ENCODE data around the gene ABHD2.
"Not testable (repeated sequence)": the region's sequence is repeated elsewhere in the genome, so short reads cannot be mapped to it uniquely, and the experiment has no call there.

The ABHD2 gene

DNA sequence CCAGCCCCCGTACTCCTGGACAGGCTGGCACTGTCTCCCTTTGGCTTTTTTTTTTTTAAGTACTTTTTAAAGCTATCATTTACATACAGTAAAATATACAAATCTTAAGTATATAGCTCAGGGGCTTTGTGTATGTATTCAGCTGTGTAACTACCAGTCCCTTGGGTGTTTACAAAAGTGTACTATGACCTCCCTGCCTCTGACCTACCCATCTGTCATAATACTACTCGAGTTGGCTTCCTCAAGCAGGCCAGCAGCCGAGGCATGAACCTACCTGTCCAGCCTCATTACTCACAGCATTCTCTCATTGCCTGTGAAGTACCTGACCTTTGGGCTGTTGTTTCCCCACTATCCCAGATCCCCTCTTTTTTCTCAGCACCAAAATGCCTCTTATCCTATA, 33.2 kb downstream of the ABHD2 start:
- no peak for DNase-seq

GRCh38 chr15:89122505-89123180, 34.4 kb downstream of the ABHD2 start:
- no peak for DNase-seq

- no peak for DNase-seq
Observed at GRCh38 chr15:89123181-89123525, 34.9 kb downstream of the ABHD2 start.

DNA sequence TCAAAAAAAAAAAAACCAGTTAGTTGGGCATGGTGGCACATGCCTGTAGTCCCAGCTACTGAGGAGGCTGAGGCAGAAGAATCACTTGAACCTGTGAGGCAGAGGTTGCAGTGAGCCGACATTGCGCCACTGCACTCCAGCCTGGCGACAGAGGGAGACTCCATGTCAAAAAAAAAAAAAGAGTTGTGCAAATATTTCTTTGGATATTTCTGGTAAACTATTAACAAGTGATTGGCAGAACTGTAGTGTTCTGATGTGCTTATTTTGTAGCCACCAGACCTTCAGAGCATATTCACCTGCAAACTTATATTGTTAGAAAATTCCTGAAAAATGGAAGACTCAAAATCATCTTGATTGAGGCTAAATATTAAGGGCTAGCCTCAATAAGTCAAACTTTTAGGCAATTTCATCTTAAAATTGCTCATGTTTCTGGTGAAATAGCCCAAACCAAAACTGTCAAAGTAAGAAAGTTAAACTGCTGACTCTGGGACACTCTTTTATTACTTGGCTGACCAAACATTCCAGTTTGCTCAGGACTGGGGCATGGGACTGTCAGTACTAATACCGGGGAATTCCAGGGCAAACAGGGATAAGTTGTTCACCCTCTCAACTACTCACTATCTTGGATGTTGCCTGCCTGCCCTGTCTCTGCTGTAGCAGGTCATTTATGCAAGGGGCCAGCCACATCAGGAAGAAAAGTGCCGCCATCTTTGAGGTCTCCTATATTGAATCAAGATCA, 37.0 kb downstream of the ABHD2 start:
- DNase-seq: no peak

DNA sequence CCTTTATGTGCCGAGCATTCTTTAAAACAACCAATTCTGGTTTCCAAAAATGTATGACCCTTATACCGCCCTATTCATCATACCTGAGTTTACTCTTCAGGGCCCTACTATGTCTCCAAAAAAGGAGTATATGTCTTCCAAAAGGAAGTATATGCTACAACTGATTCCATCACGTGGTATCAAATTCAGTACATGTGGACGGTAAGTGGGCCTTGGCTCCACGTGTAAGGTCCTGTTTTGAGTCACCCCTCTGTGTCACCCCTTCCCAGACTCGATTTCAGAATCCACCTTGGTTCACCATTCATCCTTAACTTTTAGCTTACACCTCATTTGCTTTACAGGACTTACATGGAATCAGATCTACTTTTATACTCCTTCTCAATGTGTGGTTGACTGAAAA, 37.8 kb downstream of the ABHD2 start:
- no peak for DNase-seq

DNA sequence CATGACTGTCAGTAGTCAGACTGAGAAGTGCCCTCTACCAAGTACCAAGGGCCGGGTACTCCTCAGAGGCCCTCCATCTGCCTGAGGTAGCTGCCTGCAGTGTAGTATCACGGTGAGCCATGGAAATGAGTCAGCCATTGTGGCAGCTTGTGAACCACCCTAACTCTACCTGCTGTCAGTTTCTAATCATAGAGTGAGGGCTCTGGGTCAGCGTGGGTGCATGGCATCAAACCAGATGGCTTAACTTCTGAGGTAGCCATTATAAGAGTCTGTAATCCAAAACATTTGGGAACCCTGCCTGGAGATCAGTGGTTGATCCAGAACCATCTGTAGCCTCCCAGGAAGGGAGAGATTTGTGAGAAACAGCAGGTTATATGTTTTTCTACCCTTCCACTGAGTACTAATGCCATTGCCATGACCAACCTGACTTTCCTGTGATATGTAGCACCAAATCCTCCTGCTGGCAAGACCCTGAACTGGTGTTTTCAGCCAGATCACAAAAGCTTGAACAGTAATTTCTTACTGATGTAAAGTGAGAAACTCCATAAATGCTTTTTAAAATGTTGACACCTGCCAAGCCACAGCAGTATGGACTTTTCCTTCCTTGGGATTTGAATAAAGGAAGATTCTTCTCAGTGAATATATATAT, 38.9 kb downstream of the ABHD2 start:
- peak in 1 of 2 experiments; percentile 58 for DNase-seq

GRCh38 chr15:89128320-89129122, 40.3 kb downstream of the ABHD2 start:
- no peak for DNase-seq

- peak in 1 of 2 experiments; percentile 2 for DNase-seq
Observed at GRCh38 chr15:89129123-89129815, 41.0 kb downstream of the ABHD2 start.

- DNase-seq: no peak
Observed at GRCh38 chr15:89129816-89130134, 41.5 kb downstream of the ABHD2 start.

DNA sequence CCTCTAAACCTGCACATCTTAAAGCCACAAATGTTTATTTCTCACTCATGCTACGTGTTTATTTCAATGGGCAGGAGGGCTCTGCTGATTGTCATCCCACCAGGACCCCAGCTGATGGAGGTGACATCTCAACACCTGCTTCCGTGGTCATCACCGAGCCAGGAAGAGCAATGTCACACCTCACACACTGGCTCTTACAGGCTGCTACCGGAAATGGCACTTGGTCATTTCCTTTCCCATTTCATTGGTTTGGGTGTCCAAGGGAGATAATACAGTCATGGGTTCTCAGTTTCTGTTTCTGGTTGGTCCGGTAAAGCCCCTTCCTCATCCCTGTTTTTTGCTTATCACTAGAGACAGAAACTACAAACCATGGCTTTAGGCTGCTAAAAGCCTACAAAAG, 41.9 kb downstream of the ABHD2 start:
- DNase-seq: no peak

- no peak for DNase-seq
Observed at GRCh38 chr15:89131731-89132130, 43.5 kb downstream of the ABHD2 start.

GRCh38 chr15:89132611-89133507, 44.6 kb downstream of the ABHD2 start:
- no peak for DNase-seq

DNA sequence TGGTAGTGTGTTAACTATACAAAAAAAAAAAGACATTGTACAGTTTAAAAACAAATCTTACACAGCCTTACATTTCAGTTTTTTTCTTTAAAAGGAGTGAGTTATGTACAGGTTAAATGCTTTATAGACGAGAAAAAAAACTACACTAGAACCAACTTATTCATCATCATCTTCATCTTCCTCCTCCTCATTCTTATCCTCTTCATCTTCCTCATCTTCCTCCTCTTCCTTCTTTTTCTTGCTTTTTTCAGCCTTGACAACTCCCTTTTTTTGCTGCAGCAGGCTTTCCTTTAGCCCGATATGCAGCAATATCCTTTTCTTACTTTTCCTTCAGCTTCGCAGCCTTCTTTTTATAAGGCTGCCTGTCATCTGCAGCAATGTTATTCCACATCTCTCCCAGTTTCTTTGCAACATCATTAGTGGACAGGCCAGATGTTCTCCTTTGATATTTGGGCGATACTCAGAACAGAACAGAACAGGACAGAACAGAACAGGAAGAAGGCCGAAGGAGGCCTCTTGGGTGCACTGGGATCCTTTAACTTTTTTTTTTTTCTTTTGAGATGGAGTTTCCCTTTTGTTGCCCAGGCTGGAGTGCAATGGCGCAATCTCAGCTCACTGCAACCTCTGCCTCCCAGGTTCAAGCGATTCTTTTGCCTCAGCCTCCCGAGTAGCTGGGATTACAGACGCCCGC, 47.3 kb downstream of the ABHD2 start:
- not testable (repeated sequence) for DNase-seq

GRCh38 chr15:89136078-89136806, 48.0 kb downstream of the ABHD2 start:
- DNase-seq: no peak

GRCh38 chr15:89136818-89137772, 48.8 kb downstream of the ABHD2 start:
- no peak for DNase-seq

- DNase-seq: no peak
Observed at GRCh38 chr15:89137926-89138325, 49.7 kb downstream of the ABHD2 start.

GRCh38 chr15:89138999-89139612, 50.9 kb downstream of the ABHD2 start:
- no peak for DNase-seq

GRCh38 chr15:89139613-89140499, 51.6 kb downstream of the ABHD2 start:
- no peak for DNase-seq
